HCT116 (cell line): ENCODE results near the gene EYA2. TPM values are rescaled to one million over a fixed set of nuclear protein-coding genes. Genes with fewer than 3 reads are reported as not detected.

Experiments used
- ATAC-seq: fragments of 200-7000 bp; cut with Tn5 transposase; 2 replicates; pipeline ENCODE4 v1.9.1; 2020; ENCODE audit warnings: mild to moderate bottlenecking, moderate library complexity
- BruUV-seq: library from RNA; stranded (reverse); fragments of 400-500 nt; replicated peaks from 2 replicates; lab custom pipeline; 2021; lab: Mats Ljungman, UMichigan
- CTCF ChIA-PET: fragments of 300-600 bp; sonication (Branson Sonifier 250); formaldehyde crosslinking; loops from one replicate; lab custom pipeline; 2021; ENCODE audit warnings: antibody characterized with exemption; lab: Charles Lee
- POLR2A ChIA-PET: fragments of 300-600, 350-600 bp; sonication (Branson Sonifier 250); formaldehyde crosslinking; loops from one replicate; lab custom pipeline; 2021; ENCODE audit warnings: antibody characterized with exemption; lab: Charles Lee
- RAD21 ChIA-PET, 2 experiments: fragments of 300-600 bp; sonication (Branson Sonifier 250); formaldehyde crosslinking; loops; one replicate each; lab custom pipeline; 2023; ENCODE audit warnings: low total read pairs in 2 of 2; ENCODE audit not compliant: uncharacterized antibody in 2 of 2, unreplicated experiment in 2 of 2, low non-redundant PET in 1 of 2; lab: Charles Lee
- DNase-seq: peaks from one replicate; pipeline ENCODE4 v3.0.0-alpha.2; 2010; ENCODE audit warnings: low read depth, low spot score
- H2AFZ ChIP-seq: fragments of 200-600 bp; shearing (Covaris generic), sonication (generic); 2 replicates; pipeline ENCODE4 v1.6.1; 2017; ENCODE audit warnings: low read depth, mixed run types, mixed read lengths, antibody characterized with exemption, low read length; ENCODE audit not compliant: poor library complexity, severe bottlenecking
- H3K27ac ChIP-seq: 2 replicates; pipeline ENCODE4 v1.5.1; 2012; ENCODE audit warnings: low read depth, low read length
- H3K27me3 ChIP-seq: fragments of 200-600 bp; sonication (generic); 2 replicates; pipeline ENCODE4 v1.6.1; 2016; ENCODE audit warnings: mixed run types, low read length, mixed read lengths; ENCODE audit not compliant: insufficient read depth
- H3K36me3 ChIP-seq, 2 experiments: fragments of 200-500 bp in 1 of 2; fragments of 200-600 bp in 1 of 2; sonication (Bioruptor generic) in 1 of 2; sonication (generic) in 1 of 2; 2 replicates each; pipeline versions ENCODE4 v1.5.1 to v1.6.1; 2014 to 2016; ENCODE audit warnings: low read length in 2 of 2, inconsistent platforms in 1 of 2, mixed read lengths in 1 of 2, mixed run types in 1 of 2; ENCODE audit not compliant: insufficient read depth in 2 of 2, control insufficient read depth in 1 of 2
- H3K4me1 ChIP-seq, 2 experiments: fragments of 200-600 bp in 1 of 2; sonication (generic) in 1 of 2; 2 replicates each; pipeline versions ENCODE4 v1.5.1 to v1.6.1; 2012 to 2017; ENCODE audit warnings: low read length in 2 of 2, inconsistent platforms in 1 of 2, mild to moderate bottlenecking in 1 of 2, mixed read lengths in 1 of 2, mixed run types in 1 of 2, moderate library complexity in 1 of 2; ENCODE audit not compliant: insufficient read depth in 2 of 2, control insufficient read depth in 1 of 2
- H3K4me2 ChIP-seq: fragments of 200-600 bp; sonication (generic); 2 replicates; pipeline ENCODE4 v1.6.1; 2017; ENCODE audit warnings: mixed run types, low read length, mixed read lengths
- H3K4me3 ChIP-seq, 2 experiments: fragments of 200-600 bp in 1 of 2; sonication (generic) in 1 of 2; replicated peaks in 1 of 2; 2 replicates each; pipeline ENCODE4 v1.5.1; 2011 to 2016; ENCODE audit warnings: low read length in 2 of 2, control low read depth in 1 of 2, low read depth in 1 of 2, mild to moderate bottlenecking in 1 of 2, mixed read lengths in 1 of 2, mixed run types in 1 of 2
- H3K79me2 ChIP-seq: fragments of 200-600 bp; sonication (generic); 2 replicates; pipeline ENCODE4 v1.6.1; 2017; ENCODE audit warnings: mild to moderate bottlenecking, mixed run types, low read length, moderate library complexity, mixed read lengths; ENCODE audit not compliant: insufficient read depth
- H3K9ac ChIP-seq: fragments of 200-600 bp; sonication (generic); 2 replicates; pipeline ENCODE4 v1.6.1; 2016; ENCODE audit warnings: low read length, mixed read lengths
- H3K9me2 ChIP-seq: fragments of 200-600 bp; sonication (generic), shearing (Covaris generic); 2 replicates; pipeline ENCODE4 v1.6.1; 2017; ENCODE audit warnings: mixed run types, mild to moderate bottlenecking, moderate library complexity; ENCODE audit not compliant: insufficient read depth
- H3K9me3 ChIP-seq, 2 experiments: fragments of 200-500 bp in 1 of 2; fragments of 200-600 bp in 1 of 2; sonication (Bioruptor generic) in 1 of 2; sonication (generic) in 1 of 2; 2 replicates each; pipeline ENCODE4 v1.6.1; 2014 to 2017; ENCODE audit warnings: low read length in 2 of 2, mixed read lengths in 2 of 2, inconsistent platforms in 1 of 2, low read depth in 1 of 2, mild to moderate bottlenecking in 1 of 2, mixed run types in 1 of 2, moderate library complexity in 1 of 2; ENCODE audit not compliant: control insufficient read depth in 1 of 2, insufficient read depth in 1 of 2
- H4K20me1 ChIP-seq: fragments of 200-600 bp; sonication (generic), shearing (Covaris generic); 2 replicates; pipeline ENCODE4 v1.6.1; 2017; ENCODE audit warnings: mixed run types, mild to moderate bottlenecking, moderate library complexity; ENCODE audit not compliant: insufficient read depth
- ATF3 ChIP-seq: IDR thresholded peaks from 2 replicates; pipeline ENCODE4 v1.6.1; 2012
- CBX3 ChIP-seq: IDR thresholded peaks from 2 replicates; pipeline ENCODE4 v1.6.1; 2012; ENCODE audit warnings: low read depth
- CEBPB ChIP-seq: IDR thresholded peaks from 2 replicates; pipeline ENCODE4 v1.6.1; 2012; ENCODE audit warnings: low read depth
- CTCF ChIP-seq, 3 experiments: fragments of 200-600 bp in 1 of 3; sonication (generic) in 1 of 3; IDR thresholded peaks in 2 of 3; conservative IDR thresholded peaks in 1 of 3; 2 replicates each; pipeline ENCODE4 v1.5.1; 2012 to 2017; ENCODE audit warnings: low read depth in 2 of 3, low read length in 2 of 3, antibody characterized with exemption in 1 of 3, borderline replicate concordance in 1 of 3, control low read depth in 1 of 3, mild to moderate bottlenecking in 1 of 3, mixed read lengths in 1 of 3, mixed run types in 1 of 3, moderate library complexity in 1 of 3; ENCODE audit not compliant: insufficient read depth in 1 of 3
- EGR1 ChIP-seq: IDR thresholded peaks from 2 replicates; pipeline ENCODE4 v1.6.1; 2012; ENCODE audit warnings: low read depth
- ELF1 ChIP-seq: IDR thresholded peaks from 2 replicates; pipeline ENCODE4 v1.6.1; 2012; ENCODE audit warnings: low read depth, borderline replicate concordance
- EZH2 ChIP-seq: fragments of 200-600 bp; sonication (generic); IDR thresholded peaks from 2 replicates; pipeline ENCODE4 v1.6.1; 2017; ENCODE audit warnings: antibody characterized with exemption, mixed run types
- EZH2phosphoT487 ChIP-seq: fragments of 200-600 bp; IDR thresholded peaks from 2 replicates; pipeline ENCODE4 v1.6.1; 2018; ENCODE audit warnings: antibody characterized with exemption, borderline replicate concordance
- FOSL1 ChIP-seq: IDR thresholded peaks from 2 replicates; pipeline ENCODE4 v1.6.1; 2012; ENCODE audit warnings: low read depth
- MAX ChIP-seq: IDR thresholded peaks from 2 replicates; pipeline ENCODE4 v1.6.1; 2012
- POLR2A ChIP-seq: IDR thresholded peaks from 2 replicates; pipeline ENCODE4 v1.7.0; 2011; ENCODE audit warnings: borderline replicate concordance; ENCODE audit not compliant: insufficient read depth, insufficient read length; ENCODE audit errors: extremely low read depth
- POLR2AphosphoS5 ChIP-seq: IDR thresholded peaks from 2 replicates; pipeline ENCODE4 v1.6.1; 2011; ENCODE audit warnings: mild to moderate bottlenecking, low read depth, low read length, moderate library complexity
- RAD21 ChIP-seq: IDR thresholded peaks from 2 replicates; pipeline ENCODE4 v1.6.1; 2012; ENCODE audit warnings: low read depth, mild to moderate bottlenecking
- SP1 ChIP-seq: IDR thresholded peaks from 2 replicates; pipeline ENCODE4 v1.6.1; 2012; ENCODE audit warnings: low read depth
- TCF7L2 ChIP-seq: IDR thresholded peaks from 2 replicates; pipeline ENCODE4 v1.7.0; 2011; ENCODE audit warnings: borderline replicate concordance, inconsistent platforms; ENCODE audit not compliant: insufficient read depth, insufficient read length; ENCODE audit errors: extremely low read depth
- YY1 ChIP-seq: IDR thresholded peaks from 2 replicates; pipeline ENCODE4 v1.6.1; 2011; ENCODE audit warnings: low read length, low read depth, moderate library complexity, mild to moderate bottlenecking; ENCODE audit not compliant: insufficient replicate concordance; ENCODE audit errors: extremely low read depth
- intact Hi-C: fragments of 100-400 bp; cut with micrococcal nuclease; formaldehyde crosslinking; loops from 2 replicates; pipeline ENCODE4 v1.10.0; 2022
- total RNA-seq: library from RNA; stranded (reverse); gene quantifications from one replicate; pipeline ENCODE4 v1.2.1, GENCODE V29; 2021; ENCODE audit not compliant: unreplicated experiment
- TF ChIP-seq, protein P1 (sequence below): IDR thresholded peaks from 2 replicates; pipeline ENCODE4 v1.6.1; 2012; ENCODE audit warnings: low read depth
- TF ChIP-seq, protein P2 (sequence below): IDR thresholded peaks from 2 replicates; pipeline ENCODE4 v1.6.1; 2011; ENCODE audit warnings: mild to moderate bottlenecking, low read length, moderate library complexity; ENCODE audit not compliant: insufficient replicate concordance; ENCODE audit errors: extremely low read depth

EYA2 gene
- total RNA-seq, 1 experiment from 2014 or later: not detected

DNA sequence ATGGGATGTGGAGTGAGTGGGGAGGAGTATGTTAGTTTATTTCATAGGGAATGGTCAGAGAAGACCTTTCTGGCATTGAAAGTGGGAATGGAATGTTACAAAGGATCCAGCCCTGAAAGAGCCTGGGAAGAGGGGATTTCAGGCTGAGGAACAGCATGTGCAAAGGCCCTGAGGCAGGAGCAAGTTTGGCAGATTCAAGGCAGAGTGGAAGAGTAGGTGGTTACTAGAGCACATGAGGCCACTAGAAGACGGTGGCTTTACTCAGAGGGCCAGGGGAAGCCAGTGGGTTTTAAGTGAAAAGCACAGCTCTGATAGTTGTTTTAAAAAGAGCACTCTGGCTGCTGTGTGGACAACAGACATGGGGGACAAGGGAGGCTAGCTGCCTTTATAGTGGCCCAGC lies 234.7 kb downstream of the EYA2 start:
- Histone ChIP-seq H3K9me2 (no peaks in the 10 kb centered on the region), H2AFZ (no peak overlapping the region), H3K4me3 (no peak overlapping the region), H3K4me2 (no peak overlapping the region), H3K9ac (no peak overlapping the region), H3K9me3 (no peaks in the 10 kb centered on the region), H3K36me3 (no peaks in the 10 kb centered on the region), H3K4me1 (peaks cover 14 to 25% of the 10 kb centered on the region in 2 experiments), H4K20me1 (no peaks in the 10 kb centered on the region), H3K27me3 (no peaks in the 10 kb centered on the region), H3K79me2 (no peaks in the 10 kb centered on the region), H3K27ac (no peak overlapping the region)
- BruUV-seq: no TSS peak
- intact Hi-C loops: no loop called here
- DNase-seq (no peak), ATAC-seq (no peak)
- TF ChIP-seq EZH2phosphoT487 (no peak), CTCF (IDR thresholded peaks at IDR 0.05 in 2 of 3, conservative IDR thresholded peaks at IDR 0.05 in 1 of 3; ENCODE audit: borderline replicate concordance in 1 of 3, insufficient read depth in 1 of 3, low read depth in 2 of 3, low read length in 2 of 3) (no peak), ELF1 (no peak), EGR1 (no peak), RAD21 (no peak), FOSL1 (no peak), YY1 (no peak), CEBPB (no peak), SP1 (no peak), POLR2A (no peak), TCF7L2 (no peak), POLR2AphosphoS5 (no peak), EZH2 (no peak), CBX3 (no peak), MAX (no peak), ATF3 (no peak)
- TF ChIP-seq, protein P1, sequence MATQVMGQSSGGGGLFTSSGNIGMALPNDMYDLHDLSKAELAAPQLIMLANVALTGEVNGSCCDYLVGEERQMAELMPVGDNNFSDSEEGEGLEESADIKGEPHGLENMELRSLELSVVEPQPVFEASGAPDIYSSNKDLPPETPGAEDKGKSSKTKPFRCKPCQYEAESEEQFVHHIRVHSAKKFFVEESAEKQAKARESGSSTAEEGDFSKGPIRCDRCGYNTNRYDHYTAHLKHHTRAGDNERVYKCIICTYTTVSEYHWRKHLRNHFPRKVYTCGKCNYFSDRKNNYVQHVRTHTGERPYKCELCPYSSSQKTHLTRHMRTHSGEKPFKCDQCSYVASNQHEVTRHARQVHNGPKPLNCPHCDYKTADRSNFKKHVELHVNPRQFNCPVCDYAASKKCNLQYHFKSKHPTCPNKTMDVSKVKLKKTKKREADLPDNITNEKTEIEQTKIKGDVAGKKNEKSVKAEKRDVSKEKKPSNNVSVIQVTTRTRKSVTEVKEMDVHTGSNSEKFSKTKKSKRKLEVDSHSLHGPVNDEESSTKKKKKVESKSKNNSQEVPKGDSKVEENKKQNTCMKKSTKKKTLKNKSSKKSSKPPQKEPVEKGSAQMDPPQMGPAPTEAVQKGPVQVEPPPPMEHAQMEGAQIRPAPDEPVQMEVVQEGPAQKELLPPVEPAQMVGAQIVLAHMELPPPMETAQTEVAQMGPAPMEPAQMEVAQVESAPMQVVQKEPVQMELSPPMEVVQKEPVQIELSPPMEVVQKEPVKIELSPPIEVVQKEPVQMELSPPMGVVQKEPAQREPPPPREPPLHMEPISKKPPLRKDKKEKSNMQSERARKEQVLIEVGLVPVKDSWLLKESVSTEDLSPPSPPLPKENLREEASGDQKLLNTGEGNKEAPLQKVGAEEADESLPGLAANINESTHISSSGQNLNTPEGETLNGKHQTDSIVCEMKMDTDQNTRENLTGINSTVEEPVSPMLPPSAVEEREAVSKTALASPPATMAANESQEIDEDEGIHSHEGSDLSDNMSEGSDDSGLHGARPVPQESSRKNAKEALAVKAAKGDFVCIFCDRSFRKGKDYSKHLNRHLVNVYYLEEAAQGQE: no peak
- TF ChIP-seq, protein P2, sequence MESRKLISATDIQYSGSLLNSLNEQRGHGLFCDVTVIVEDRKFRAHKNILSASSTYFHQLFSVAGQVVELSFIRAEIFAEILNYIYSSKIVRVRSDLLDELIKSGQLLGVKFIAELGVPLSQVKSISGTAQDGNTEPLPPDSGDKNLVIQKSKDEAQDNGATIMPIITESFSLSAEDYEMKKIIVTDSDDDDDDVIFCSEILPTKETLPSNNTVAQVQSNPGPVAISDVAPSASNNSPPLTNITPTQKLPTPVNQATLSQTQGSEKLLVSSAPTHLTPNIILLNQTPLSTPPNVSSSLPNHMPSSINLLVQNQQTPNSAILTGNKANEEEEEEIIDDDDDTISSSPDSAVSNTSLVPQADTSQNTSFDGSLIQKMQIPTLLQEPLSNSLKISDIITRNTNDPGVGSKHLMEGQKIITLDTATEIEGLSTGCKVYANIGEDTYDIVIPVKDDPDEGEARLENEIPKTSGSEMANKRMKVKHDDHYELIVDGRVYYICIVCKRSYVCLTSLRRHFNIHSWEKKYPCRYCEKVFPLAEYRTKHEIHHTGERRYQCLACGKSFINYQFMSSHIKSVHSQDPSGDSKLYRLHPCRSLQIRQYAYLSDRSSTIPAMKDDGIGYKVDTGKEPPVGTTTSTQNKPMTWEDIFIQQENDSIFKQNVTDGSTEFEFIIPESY: no peak
- RAD21 ChIA-PET: no interaction called here
- POLR2A ChIA-PET: no interaction called here
- CTCF ChIA-PET: no interaction called here
